ENCODE results near the gene STK16. TPM values are rescaled to one million over a fixed set of nuclear protein-coding genes. Genes with fewer than 3 reads are reported as not detected.

The STK16 gene
- total and polyA plus RNA-seq, 2 of the 13 experiments (the other 11 are each of a cell fraction or from before 2014, with no cell fraction given), result 28.0 to 50.9 TPM

DNA sequence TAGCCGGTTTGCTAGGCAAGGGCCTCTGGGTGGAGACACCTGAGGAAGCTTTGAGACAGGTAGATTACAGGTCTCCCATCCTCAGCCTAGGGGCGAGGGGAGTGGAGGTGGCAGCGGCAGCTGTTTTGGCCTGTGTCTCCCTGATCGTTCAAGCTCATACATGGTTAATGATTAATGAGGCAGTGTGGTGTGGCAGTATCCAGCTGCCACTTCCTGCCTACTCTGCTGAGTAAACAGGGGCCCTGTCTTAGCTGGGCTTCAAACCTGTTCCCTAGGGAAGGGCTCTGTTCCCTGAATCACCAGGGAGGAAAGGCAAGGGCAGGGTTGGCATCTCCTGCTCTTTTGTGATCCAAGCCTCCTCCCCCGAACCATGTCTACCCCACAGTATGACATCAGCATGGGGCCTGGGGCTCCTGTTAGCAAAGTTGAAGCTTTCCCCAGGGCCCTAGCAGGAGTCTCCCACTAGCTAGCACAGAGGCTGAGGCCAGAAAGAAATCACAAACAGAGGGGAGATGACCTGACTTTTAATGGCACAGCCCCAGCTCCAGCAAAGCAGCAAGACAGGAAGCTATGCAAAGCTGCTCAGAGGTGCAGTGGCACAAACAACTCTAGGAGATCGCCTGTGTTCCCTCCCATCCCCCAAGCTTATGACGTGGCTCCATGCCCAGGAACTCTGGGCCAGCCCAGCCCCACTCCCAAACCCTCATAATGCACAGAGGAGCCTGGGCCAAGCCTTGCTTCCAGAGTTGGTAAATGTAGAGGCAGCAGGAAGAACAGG lies 4.1 kb downstream of the STK16 start (continued):
- TF ChIP-seq MXI1 (IDR thresholded peaks at IDR 0.05; ENCODE audit: borderline replicate concordance, low read depth, low read length) (peak; percentile 78; the same call in 1 of the 3 replicates), ZBTB40 (IDR thresholded peaks at IDR 0.05) (no peak), ZBTB40 (CRISPR knock-in tag; IDR thresholded peaks at IDR 0.05) (peak; percentile 84; the same call in 1 of the 2 replicates), ZNF383 (CRISPR knock-in tag; IDR thresholded peaks at IDR 0.05; ENCODE audit: borderline replicate concordance) (no peak; the same call in 1 of the 2 replicates), RCOR2 (CRISPR knock-in tag; IDR thresholded peaks at IDR 0.05) (no peak), NRL (CRISPR knock-in tag; IDR thresholded peaks at IDR 0.05; ENCODE audit: borderline replicate concordance) (peak; percentile 51; the same call in 1 of the 2 replicates), ZNF547 (CRISPR knock-in tag; IDR thresholded peaks at IDR 0.05) (peak; percentile 63; the same call in 1 of the 2 replicates), ZNF207 (IDR thresholded peaks at IDR 0.05; ENCODE audit: borderline replicate concordance) (no peak), ZNF569 (CRISPR knock-in tag; IDR thresholded peaks at IDR 0.05; ENCODE audit: borderline replicate concordance) (peak; percentile 66; the same call in 1 of the 2 replicates), MBNL3 (CRISPR knock-in tag; conservative IDR thresholded peaks at IDR 0.05) (no peak), ZHX1 (CRISPR knock-in tag; IDR thresholded peaks at IDR 0.05; ENCODE audit: low read depth) (peak; percentile 71; the same call in 1 of the 2 replicates)
- TF ChIP-seq, protein P1, sequence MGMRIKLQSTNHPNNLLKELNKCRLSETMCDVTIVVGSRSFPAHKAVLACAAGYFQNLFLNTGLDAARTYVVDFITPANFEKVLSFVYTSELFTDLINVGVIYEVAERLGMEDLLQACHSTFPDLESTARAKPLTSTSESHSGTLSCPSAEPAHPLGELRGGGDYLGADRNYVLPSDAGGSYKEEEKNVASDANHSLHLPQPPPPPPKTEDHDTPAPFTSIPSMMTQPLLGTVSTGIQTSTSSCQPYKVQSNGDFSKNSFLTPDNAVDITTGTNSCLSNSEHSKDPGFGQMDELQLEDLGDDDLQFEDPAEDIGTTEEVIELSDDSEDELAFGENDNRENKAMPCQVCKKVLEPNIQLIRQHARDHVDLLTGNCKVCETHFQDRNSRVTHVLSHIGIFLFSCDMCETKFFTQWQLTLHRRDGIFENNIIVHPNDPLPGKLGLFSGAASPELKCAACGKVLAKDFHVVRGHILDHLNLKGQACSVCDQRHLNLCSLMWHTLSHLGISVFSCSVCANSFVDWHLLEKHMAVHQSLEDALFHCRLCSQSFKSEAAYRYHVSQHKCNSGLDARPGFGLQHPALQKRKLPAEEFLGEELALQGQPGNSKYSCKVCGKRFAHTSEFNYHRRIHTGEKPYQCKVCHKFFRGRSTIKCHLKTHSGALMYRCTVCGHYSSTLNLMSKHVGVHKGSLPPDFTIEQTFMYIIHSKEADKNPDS (CRISPR knock-in tag; IDR thresholded peaks at IDR 0.05), result peak; percentile 77; the same call in 1 of the 2 replicates
- TF ChIP-seq, protein P2, sequence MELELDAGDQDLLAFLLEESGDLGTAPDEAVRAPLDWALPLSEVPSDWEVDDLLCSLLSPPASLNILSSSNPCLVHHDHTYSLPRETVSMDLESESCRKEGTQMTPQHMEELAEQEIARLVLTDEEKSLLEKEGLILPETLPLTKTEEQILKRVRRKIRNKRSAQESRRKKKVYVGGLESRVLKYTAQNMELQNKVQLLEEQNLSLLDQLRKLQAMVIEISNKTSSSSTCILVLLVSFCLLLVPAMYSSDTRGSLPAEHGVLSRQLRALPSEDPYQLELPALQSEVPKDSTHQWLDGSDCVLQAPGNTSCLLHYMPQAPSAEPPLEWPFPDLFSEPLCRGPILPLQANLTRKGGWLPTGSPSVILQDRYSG (CRISPR knock-in tag; IDR thresholded peaks at IDR 0.05), result no peak
